HEK293T (cell line): ENCODE measurements around the gene B3GNT5.

Experiments
- CTCF ChIA-PET: fragments of 350-600 bp; formaldehyde crosslinking; extraction: SDS; loops from one replicate; lab custom pipeline; 2021; ENCODE audit warnings: antibody characterized with exemption, inconsistent platforms; lab: Yijun Ruan, JAX
- POLR2A ChIA-PET: fragments of 350-600 bp; formaldehyde crosslinking; extraction: SDS; loops from one replicate; lab custom pipeline; 2020; ENCODE audit warnings: antibody characterized with exemption, inconsistent platforms; lab: Yijun Ruan, JAX
- DNase-seq: peaks from one replicate; pipeline ENCODE4 v3.0.0; 2012; ENCODE audit warnings: mixed read lengths; ENCODE audit errors: extremely low spot score
- ARNT ChIP-seq: fragments of 450-650 bp; IDR thresholded peaks from 2 replicates; pipeline ENCODE4 v1.6.1; 2017; ENCODE audit warnings: mild to moderate bottlenecking
- BHLHE40 ChIP-seq: fragments of 450-650 bp; IDR thresholded peaks from 2 replicates; pipeline ENCODE4 v1.6.1; 2016; ENCODE audit warnings: mild to moderate bottlenecking, moderate library complexity, borderline replicate concordance
- CTBP1 ChIP-seq: fragments of 450-650 bp; IDR thresholded peaks from 2 replicates; pipeline ENCODE4 v1.6.1; 2016; ENCODE audit warnings: borderline replicate concordance
- ELF4 ChIP-seq: fragments of 450-650 bp; IDR thresholded peaks from 2 replicates; pipeline ENCODE4 v1.6.1; 2017; ENCODE audit warnings: antibody characterized with exemption
- FOXA1 ChIP-seq: fragments of 450-650 bp; IDR thresholded peaks from 2 replicates; pipeline ENCODE4 v1.6.1; 2016; ENCODE audit warnings: mild to moderate bottlenecking
- FOXK2 ChIP-seq: fragments of 450-650 bp; IDR thresholded peaks from 2 replicates; pipeline ENCODE4 v1.6.1; 2016; ENCODE audit warnings: mild to moderate bottlenecking
- FOXM1 ChIP-seq: fragments of 450-650 bp; IDR thresholded peaks from 2 replicates; pipeline ENCODE4 v1.6.1; 2017; ENCODE audit warnings: mild to moderate bottlenecking, borderline replicate concordance
- HDGF ChIP-seq: fragments of 450-650 bp; IDR thresholded peaks from 2 replicates; pipeline ENCODE4 v1.6.1; 2017; ENCODE audit warnings: antibody characterized with exemption, borderline replicate concordance
- L3MBTL2 ChIP-seq: fragments of 450-650 bp; conservative IDR thresholded peaks from 2 replicates; pipeline ENCODE4 v1.6.1; 2016; ENCODE audit warnings: mild to moderate bottlenecking
- LEF1 ChIP-seq: fragments of 450-650 bp; IDR thresholded peaks from 2 replicates; pipeline ENCODE4 v1.6.1; 2017; ENCODE audit warnings: mild to moderate bottlenecking, borderline replicate concordance
- NFRKB ChIP-seq: fragments of 450-650 bp; IDR thresholded peaks from 2 replicates; pipeline ENCODE4 v1.6.1; 2016; ENCODE audit warnings: mild to moderate bottlenecking, moderate library complexity
- SP1 ChIP-seq: fragments of 450-650 bp; IDR thresholded peaks from 2 replicates; pipeline ENCODE4 v1.6.1; 2017
- SUZ12 ChIP-seq: fragments of 450-650 bp; IDR thresholded peaks from 2 replicates; pipeline ENCODE4 v1.6.1; 2016; ENCODE audit warnings: mild to moderate bottlenecking
- TARDBP ChIP-seq: fragments of 450-650 bp; IDR thresholded peaks from 2 replicates; pipeline ENCODE4 v1.6.1; 2016
- ZNF384 ChIP-seq: fragments of 450-650 bp; IDR thresholded peaks from 2 replicates; pipeline ENCODE4 v1.6.1; 2016
- TF ChIP-seq, protein P1 (sequence below): fragments of 450-650 bp; IDR thresholded peaks from 2 replicates; pipeline ENCODE4 v1.6.1; 2016

The B3GNT5 gene

GRCh38 chr3:183317886-183318865, 65.1 kb downstream of the B3GNT5 start:
- TF ChIP-seq ELF4: no peak
- TF ChIP-seq TARDBP: no peak
- no peak for TF ChIP-seq NFRKB
- no peak for TF ChIP-seq ARNT
- TF ChIP-seq SP1: no peak
- TF ChIP-seq HDGF: no peak
- no peak for TF ChIP-seq FOXM1
- no peak for TF ChIP-seq SUZ12
- TF ChIP-seq CTBP1: no peak
- TF ChIP-seq, protein P1, sequence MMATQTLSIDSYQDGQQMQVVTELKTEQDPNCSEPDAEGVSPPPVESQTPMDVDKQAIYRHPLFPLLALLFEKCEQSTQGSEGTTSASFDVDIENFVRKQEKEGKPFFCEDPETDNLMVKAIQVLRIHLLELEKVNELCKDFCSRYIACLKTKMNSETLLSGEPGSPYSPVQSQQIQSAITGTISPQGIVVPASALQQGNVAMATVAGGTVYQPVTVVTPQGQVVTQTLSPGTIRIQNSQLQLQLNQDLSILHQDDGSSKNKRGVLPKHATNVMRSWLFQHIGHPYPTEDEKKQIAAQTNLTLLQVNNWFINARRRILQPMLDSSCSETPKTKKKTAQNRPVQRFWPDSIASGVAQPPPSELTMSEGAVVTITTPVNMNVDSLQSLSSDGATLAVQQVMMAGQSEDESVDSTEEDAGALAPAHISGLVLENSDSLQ: no peak
- no peak for TF ChIP-seq L3MBTL2
- TF ChIP-seq BHLHE40: no peak
- no peak for TF ChIP-seq FOXA1
- TF ChIP-seq FOXK2: no peak
- TF ChIP-seq LEF1: no peak
- TF ChIP-seq ZNF384: no peak
- ChIA-PET CTCF (no interaction called here), POLR2A (no interaction called here)

DNA sequence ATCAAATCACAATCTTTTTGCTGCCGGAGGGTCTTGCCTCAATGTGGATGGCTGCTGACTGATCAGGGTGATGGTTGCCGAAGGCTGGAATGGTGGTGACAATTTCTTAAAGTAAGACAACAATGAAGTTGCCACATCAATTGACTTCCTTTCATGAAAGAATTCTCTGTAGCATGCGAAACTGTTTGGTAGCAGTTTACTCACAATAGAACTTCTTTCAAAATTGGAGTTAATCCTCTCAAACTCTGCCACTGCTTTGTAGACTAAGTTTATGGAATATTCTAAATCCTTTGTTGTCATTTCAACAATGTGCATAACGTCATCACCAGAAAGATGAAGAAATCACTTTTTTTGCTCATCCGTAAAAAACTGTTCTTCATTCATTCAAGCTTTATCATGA, 65.8 kb downstream of the B3GNT5 start:
- CTCF ChIA-PET: no interaction called here
- TF ChIP-seq ELF4 (no peak), FOXM1 (no peak)
- no peak for DNase-seq
- POLR2A ChIA-PET: no interaction called here

More at GRCh38 chr3:183317886-183318865, 65.1 kb downstream of the B3GNT5 start:
- no peak for DNase-seq

DNA sequence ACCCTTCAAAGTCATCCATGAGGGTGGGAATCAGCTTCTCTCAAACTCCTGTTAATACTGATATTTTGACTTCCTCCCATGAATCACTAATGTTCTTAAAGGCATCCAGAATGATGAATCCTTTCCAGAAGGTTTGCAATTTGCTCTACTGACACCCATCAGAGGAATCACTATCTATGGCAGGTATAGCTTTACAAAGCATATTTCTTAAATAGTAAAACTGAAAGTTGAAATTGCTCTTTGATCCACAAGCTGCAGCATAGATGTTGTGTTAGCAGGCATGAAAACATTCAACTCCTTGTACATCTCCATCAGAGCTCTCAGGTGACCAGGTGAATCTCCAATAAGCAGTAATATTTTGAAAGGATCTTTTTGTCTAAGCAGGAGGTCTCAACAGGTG, 66.3 kb downstream of the B3GNT5 start:
- POLR2A ChIA-PET: no interaction called here
- CTCF ChIA-PET: no interaction called here
- DNase-seq: no peak
- TF ChIP-seq SP1: no peak
- TF ChIP-seq BHLHE40: no peak
- no peak for TF ChIP-seq TARDBP
- TF ChIP-seq LEF1: no peak
- TF ChIP-seq FOXK2: no peak
- no peak for TF ChIP-seq ZNF384
- no peak for TF ChIP-seq FOXA1
- no peak for TF ChIP-seq SUZ12
- TF ChIP-seq, protein P1: no peak
- TF ChIP-seq HDGF: no peak
- TF ChIP-seq ARNT: no peak
- no peak for TF ChIP-seq ELF4
- TF ChIP-seq L3MBTL2: no peak
